Smooth muscle cell (in vitro differentiated cells): ENCODE measurements around the gene B4GALNT3. TPM values are rescaled to one million over a fixed set of nuclear protein-coding genes. Genes with fewer than 3 reads are reported as not detected.

Source experiments
- DNase-seq: peaks from one replicate; lab custom pipeline; 2025; ENCODE audit not compliant: unreplicated experiment; lab: John Stamatoyannopoulos, UW
- H2AFZ ChIP-seq: fragments of 200-600 bp; sonication (generic); 2 replicates; pipeline ENCODE4 v1.6.0; 2016; ENCODE audit warnings: antibody characterized with exemption, low read depth, mild to moderate bottlenecking
- H3F3A ChIP-seq: fragments of 200-600 bp; sonication (generic); 2 replicates; pipeline ENCODE4 v1.6.0; 2017; ENCODE audit warnings: antibody characterized with exemption, low read depth
- H3K27ac ChIP-seq: fragments of 200-600 bp; sonication (generic); 2 replicates; pipeline ENCODE4 v1.5.1; 2016; ENCODE audit warnings: low read depth, mild to moderate bottlenecking
- H3K27me3 ChIP-seq: fragments of 200-600 bp; sonication (generic); 2 replicates; pipeline ENCODE4 v1.6.1; 2016; ENCODE audit warnings: low read depth, mild to moderate bottlenecking
- H3K36me3 ChIP-seq: fragments of 200-600 bp; sonication (generic); 2 replicates; pipeline ENCODE4 v1.5.1; 2016; ENCODE audit warnings: low read depth
- H3K4me1 ChIP-seq: fragments of 200-600 bp; sonication (generic); 2 replicates; pipeline ENCODE4 v1.5.1; 2016; ENCODE audit warnings: low read depth
- H3K4me2 ChIP-seq: fragments of 200-600 bp; sonication (generic); 2 replicates; pipeline ENCODE4 v1.6.0; 2016; ENCODE audit warnings: mild to moderate bottlenecking
- H3K4me3 ChIP-seq: fragments of 200-600 bp; sonication (generic); 2 replicates; pipeline ENCODE4 v1.5.1; 2016; ENCODE audit warnings: mild to moderate bottlenecking
- H3K79me2 ChIP-seq: fragments of 200-600 bp; sonication (generic); 2 replicates; pipeline ENCODE4 v1.6.0; 2016; ENCODE audit warnings: low read depth, mild to moderate bottlenecking
- H3K9ac ChIP-seq: fragments of 200-600 bp; sonication (generic); 2 replicates; pipeline ENCODE4 v1.6.0; 2016; ENCODE audit warnings: low read depth
- H3K9me3 ChIP-seq: fragments of 200-600 bp; sonication (generic); replicated peaks from 2 replicates; pipeline ENCODE4 v1.5.1; 2016; ENCODE audit warnings: low read depth
- H4K20me1 ChIP-seq: fragments of 200-600 bp; sonication (generic); 2 replicates; pipeline ENCODE4 v1.6.0; 2016; ENCODE audit warnings: low read depth
- CTCF ChIP-seq: fragments of 200-600 bp; sonication (generic); IDR thresholded peaks from 2 replicates; pipeline ENCODE4 v1.5.1; 2017; ENCODE audit warnings: borderline replicate concordance, mild to moderate bottlenecking, antibody characterized with exemption; ENCODE audit not compliant: insufficient read depth, poor library complexity, severe bottlenecking
- WGBS: methylation state at CpG from one replicate; pipeline ENCODE4 v1.1.7; 2016; ENCODE audit warnings: low lambda C conversion rate; 5-methylcytosine and 5-hydroxymethylcytosine counted together
- polyA plus RNA-seq: library from polyadenylated mRNA; unstranded; fragments of >200 nt; fragmentation: Nextera tagmentation; extraction: Ambion mirVana; gene quantifications from 2 replicates; pipeline ENCODE4 v1.2.1, GENCODE V29; 2016
- total RNA-seq: library from RNA; depleted of rRNA; stranded (reverse); fragments of >200 nt; gene quantifications from 2 replicates; pipeline ENCODE4 v1.2.3, GENCODE V29; 2014

B4GALNT3 gene
- total and polyA plus RNA-seq, 2 experiments from 2014 or later = 5.1 to 5.7 TPM

- no peak for DNase-seq
- Histone ChIP-seq H3K4me2 (no peak overlapping the region), H2AFZ (no peak overlapping the region), H3K4me1 (no peaks in the 10 kb centered on the region), H3K9me3 (no peaks in the 10 kb centered on the region), H4K20me1 (no peaks in the 10 kb centered on the region), H3K27me3 (no peaks in the 10 kb centered on the region), H3K4me3 (no peak overlapping the region), H3K27ac (no peak overlapping the region), H3F3A (no peaks in the 10 kb centered on the region), H3K36me3 (no peaks in the 10 kb centered on the region), H3K79me2 (no peaks in the 10 kb centered on the region), H3K9ac (no peak overlapping the region)
- no peak for TF ChIP-seq CTCF
- 82% methylated on average over 10 of the region's 10 CpGs for WGBS
These were observed 64.6 kb downstream of the B4GALNT3 start for GRCh38 chr12:524167-524951.

- no peaks in the 10 kb centered on the region for H3K79me2 ChIP-seq
- H3K27ac ChIP-seq = no peak overlapping the region
- H3K4me1 ChIP-seq = no peaks in the 10 kb centered on the region
- no peaks in the 10 kb centered on the region for H3F3A ChIP-seq
- no peak overlapping the region for H2AFZ ChIP-seq
- no peak for DNase-seq
- no peaks in the 10 kb centered on the region for H4K20me1 ChIP-seq
- WGBS = 88% methylated on average over 6 of the region's 6 CpGs
- H3K4me3 ChIP-seq = no peak overlapping the region
- H3K9me3 ChIP-seq = no peaks in the 10 kb centered on the region
- no peaks in the 10 kb centered on the region for H3K27me3 ChIP-seq
- no peak overlapping the region for H3K4me2 ChIP-seq
- H3K36me3 ChIP-seq = no peaks in the 10 kb centered on the region
- TF ChIP-seq CTCF = no peak
- H3K9ac ChIP-seq = no peak overlapping the region
These were observed 66.3 kb downstream of the B4GALNT3 start for GRCh38 chr12:526089-526488.

GRCh38 chr12:527241-527640, 67.5 kb downstream of the B4GALNT3 start:
- H3K27me3 ChIP-seq = no peaks in the 10 kb centered on the region
- no peaks in the 10 kb centered on the region for H3K9me3 ChIP-seq
- H3K36me3 ChIP-seq = no peaks in the 10 kb centered on the region
- no peaks in the 10 kb centered on the region for H3K4me1 ChIP-seq
- no peak overlapping the region for H3K9ac ChIP-seq
- no peak for DNase-seq
- no peaks in the 10 kb centered on the region for H3F3A ChIP-seq
- 93% methylated on average over 7 of the region's 7 CpGs for whole genome bisulfite sequencing
- H3K79me2 ChIP-seq = no peaks in the 10 kb centered on the region
- H3K4me2 ChIP-seq = no peak overlapping the region
- TF ChIP-seq CTCF = no peak
- H3K4me3 ChIP-seq = no peak overlapping the region
- no peaks in the 10 kb centered on the region for H4K20me1 ChIP-seq
- H3K27ac ChIP-seq = no peak overlapping the region
- H2AFZ ChIP-seq = no peak overlapping the region

GRCh38 chr12:527729-528128, 68.0 kb downstream of the B4GALNT3 start:
- Histone ChIP-seq H3K9ac (no peak overlapping the region), H3K4me3 (no peak overlapping the region), H3K4me2 (no peak overlapping the region), H3K4me1 (no peaks in the 10 kb centered on the region), H3F3A (no peaks in the 10 kb centered on the region), H3K27ac (no peak overlapping the region), H4K20me1 (no peaks in the 10 kb centered on the region), H3K9me3 (no peaks in the 10 kb centered on the region), H3K79me2 (no peaks in the 10 kb centered on the region), H3K36me3 (no peaks in the 10 kb centered on the region), H2AFZ (no peak overlapping the region), H3K27me3 (no peaks in the 10 kb centered on the region)
- WGBS = 95% methylated on average over 4 of the region's 4 CpGs
- TF ChIP-seq CTCF = no peak
- no peak for DNase-seq
